Measurements from ENCODE around the gene TNFRSF18. TPM values are rescaled to one million over a fixed set of nuclear protein-coding genes. Genes with fewer than 3 reads are reported as not detected.
"Not testable (repeated sequence)": the region's sequence is repeated elsewhere in the genome, so short reads cannot be mapped to it uniquely, and the experiment has no call there.

The TNFRSF18 gene
- total and polyA plus RNA-seq, 2 experiments from 2014 or later = 1.3 TPM; not detected in 1

GRCh38 chr1:1178794-1179331, 27.5 kb downstream of the TNFRSF18 start:
- 93% methylated on average over 32 of the region's 32 CpGs for WGBS (ENCODE audit: low lambda C conversion rate, missing lambda C conversion rate)
- TF ChIP-seq EZH2phosphoT487 (IDR thresholded peaks at IDR 0.05; ENCODE audit: low read depth, severe bottlenecking, unreplicated experiment) (no peak), EZH2 (IDR thresholded peaks at IDR 0.05; ENCODE audit: borderline replicate concordance) (no peak), CTCF (IDR thresholded peaks at IDR 0.05; ENCODE audit: poor library complexity) (no peak)
- no peaks in the 10 kb centered on the region for H3K9me2 ChIP-seq (replicated peaks; ENCODE audit: insufficient read depth)
- H3K9me3 ChIP-seq (ENCODE audit: low read depth) = no peaks in the 10 kb centered on the region
- no peaks in the 10 kb centered on the region for H4K20me1 ChIP-seq (ENCODE audit: insufficient read depth, poor library complexity, severe bottlenecking)
- H3K4me3 ChIP-seq = no peak overlapping the region
- no peak for DNase-seq (ENCODE audit: low spot score)
- H3K4me1 ChIP-seq (ENCODE audit: insufficient read depth) = no peaks in the 10 kb centered on the region
- H3K79me2 ChIP-seq = no peaks in the 10 kb centered on the region
- H2AFZ ChIP-seq = no peak overlapping the region
- no peak overlapping the region for H3K4me2 ChIP-seq
- no peak overlapping the region for H3K27ac ChIP-seq
- no peaks in the 10 kb centered on the region for H3K27me3 ChIP-seq
- H3K36me3 ChIP-seq (replicated peaks; ENCODE audit: insufficient read depth, low read depth) = no peaks in the 10 kb centered on the region

- no peak overlapping the region for H3K4me3 ChIP-seq
- H3K27me3 ChIP-seq = no peaks in the 10 kb centered on the region
- 93% methylated on average over 21 of the region's 21 CpGs for WGBS (ENCODE audit: low lambda C conversion rate, missing lambda C conversion rate)
- H4K20me1 ChIP-seq (ENCODE audit: insufficient read depth, poor library complexity, severe bottlenecking) = no peaks in the 10 kb centered on the region
- no peak overlapping the region for H3K27ac ChIP-seq
- H3K9me3 ChIP-seq (ENCODE audit: low read depth) = no peaks in the 10 kb centered on the region
- no peak overlapping the region for H2AFZ ChIP-seq
- H3K4me1 ChIP-seq (ENCODE audit: insufficient read depth) = no peaks in the 10 kb centered on the region
- DNase-seq (ENCODE audit: low spot score) = no peak
- H3K36me3 ChIP-seq (replicated peaks; ENCODE audit: insufficient read depth, low read depth) = no peaks in the 10 kb centered on the region
- no peak overlapping the region for H3K4me2 ChIP-seq
- TF ChIP-seq CTCF (IDR thresholded peaks at IDR 0.05; ENCODE audit: poor library complexity) (no peak), EZH2 (IDR thresholded peaks at IDR 0.05; ENCODE audit: borderline replicate concordance) (no peak), EZH2phosphoT487 (IDR thresholded peaks at IDR 0.05; ENCODE audit: low read depth, severe bottlenecking, unreplicated experiment) (no peak)
- no peaks in the 10 kb centered on the region for H3K9me2 ChIP-seq (replicated peaks; ENCODE audit: insufficient read depth)
- no peaks in the 10 kb centered on the region for H3K79me2 ChIP-seq
Observed at GRCh38 chr1:1177452-1178206, 28.8 kb downstream of the TNFRSF18 start.

GRCh38 chr1:1176931-1177330, 29.5 kb downstream of the TNFRSF18 start:
- no peaks in the 10 kb centered on the region for H3K79me2 ChIP-seq
- H2AFZ ChIP-seq = no peak overlapping the region
- H3K4me3 ChIP-seq = no peak overlapping the region
- TF ChIP-seq CTCF (IDR thresholded peaks at IDR 0.05; ENCODE audit: poor library complexity) = no peak
- TF ChIP-seq EZH2 (IDR thresholded peaks at IDR 0.05; ENCODE audit: borderline replicate concordance) = no peak
- no peak for TF ChIP-seq EZH2phosphoT487 (IDR thresholded peaks at IDR 0.05; ENCODE audit: low read depth, severe bottlenecking, unreplicated experiment)
- DNase-seq (ENCODE audit: low spot score) = no peak
- no peaks in the 10 kb centered on the region for H3K36me3 ChIP-seq (replicated peaks; ENCODE audit: insufficient read depth, low read depth)
- H3K4me2 ChIP-seq = no peak overlapping the region
- H3K27ac ChIP-seq = no peak overlapping the region
- no peaks in the 10 kb centered on the region for H3K9me3 ChIP-seq (ENCODE audit: low read depth)
- no peaks in the 10 kb centered on the region for H4K20me1 ChIP-seq (ENCODE audit: insufficient read depth, poor library complexity, severe bottlenecking)
- H3K9me2 ChIP-seq (replicated peaks; ENCODE audit: insufficient read depth) = no peaks in the 10 kb centered on the region
- no peaks in the 10 kb centered on the region for H3K4me1 ChIP-seq (ENCODE audit: insufficient read depth)
- 92% methylated on average over 7 of the region's 7 CpGs for WGBS (ENCODE audit: low lambda C conversion rate, missing lambda C conversion rate)
- H3K27me3 ChIP-seq = no peaks in the 10 kb centered on the region

GRCh38 chr1:1176063-1176761, 30.2 kb downstream of the TNFRSF18 start:
- 63% methylated on average over 19 of the region's 22 CpGs for WGBS (ENCODE audit: low lambda C conversion rate, missing lambda C conversion rate)
- H3K9me2 ChIP-seq (replicated peaks; ENCODE audit: insufficient read depth); H3K4me3 ChIP-seq; H3K36me3 ChIP-seq (replicated peaks; ENCODE audit: insufficient read depth, low read depth); H3K4me2 ChIP-seq; H3K9me3 ChIP-seq (ENCODE audit: low read depth); DNase-seq (ENCODE audit: low spot score); H3K27ac ChIP-seq; H3K79me2 ChIP-seq; H3K27me3 ChIP-seq; H4K20me1 ChIP-seq (ENCODE audit: insufficient read depth, poor library complexity, severe bottlenecking); H3K4me1 ChIP-seq (ENCODE audit: insufficient read depth); H2AFZ ChIP-seq: not testable (repeated sequence)

Measured in hepatocyte (in vitro differentiated cells).